ENCODE data around the gene OLA1. TPM values are rescaled to one million over a fixed set of nuclear protein-coding genes. Genes with fewer than 3 reads are reported as not detected.
"Not testable (repeated sequence)": the region's sequence is repeated elsewhere in the genome, so short reads cannot be mapped to it uniquely, and the experiment has no call there.

The OLA1 gene
- total RNA-seq, 1 experiment from 2014 or later: 109 TPM

- ChIA-PET POLR2A (no interaction called here), CTCF (no interaction called here)
- no peak overlapping the region for H3K27ac Mint-ChIP-seq
- peaks cover 8% of the 10 kb centered on the region; the same call in 1 of the 2 replicates for H3K4me1 Mint-ChIP-seq
- ATAC-seq (no peak), DNase-seq (ENCODE audit: low spot score) (no peak)
- TF ChIP-seq PRDM15 (CRISPR knock-in tag; IDR thresholded peaks at IDR 0.05): no peak
- TF ChIP-seq MYBL2 (CRISPR knock-in tag; IDR thresholded peaks at IDR 0.05): no peak
- TF ChIP-seq AFF4 (CRISPR knock-in tag; IDR thresholded peaks at IDR 0.05; ENCODE audit: borderline replicate concordance): no peak
- H3K36me3 Mint-ChIP-seq: no peaks in the 10 kb centered on the region
- H3K27me3 Mint-ChIP-seq (ENCODE audit: low read depth): no peaks in the 10 kb centered on the region
- peaks cover 3% of the 10 kb centered on the region; the same call in 1 of the 2 replicates for H3K9me3 Mint-ChIP-seq
- H3K4me3 Mint-ChIP-seq: no peak overlapping the region
Measured at GRCh38 chr2:174281736-174282135, 33.4 kb upstream of the OLA1 start.

- Mint-ChIP-seq H3K36me3 (no peaks in the 10 kb centered on the region), H3K27me3 (ENCODE audit: low read depth) (no peaks in the 10 kb centered on the region), H3K4me3 (no peak overlapping the region), H3K4me1 (peaks cover 3% of the 10 kb centered on the region; the same call in 1 of the 2 replicates), H3K9me3 (peaks cover 3% of the 10 kb centered on the region; the same call in 1 of the 2 replicates), H3K27ac (no peak overlapping the region)
- TF ChIP-seq, protein P1, sequence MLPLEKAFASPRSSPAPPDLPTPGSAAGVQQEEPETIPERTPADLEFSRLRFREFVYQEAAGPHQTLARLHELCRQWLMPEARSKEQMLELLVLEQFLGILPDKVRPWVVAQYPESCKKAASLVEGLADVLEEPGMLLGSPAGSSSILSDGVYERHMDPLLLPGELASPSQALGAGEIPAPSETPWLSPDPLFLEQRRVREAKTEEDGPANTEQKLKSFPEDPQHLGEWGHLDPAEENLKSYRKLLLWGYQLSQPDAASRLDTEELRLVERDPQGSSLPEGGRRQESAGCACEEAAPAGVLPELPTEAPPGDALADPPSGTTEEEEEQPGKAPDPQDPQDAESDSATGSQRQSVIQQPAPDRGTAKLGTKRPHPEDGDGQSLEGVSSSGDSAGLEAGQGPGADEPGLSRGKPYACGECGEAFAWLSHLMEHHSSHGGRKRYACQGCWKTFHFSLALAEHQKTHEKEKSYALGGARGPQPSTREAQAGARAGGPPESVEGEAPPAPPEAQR (CRISPR knock-in tag; IDR thresholded peaks at IDR 0.05): no peak
- no peak for TF ChIP-seq CDX4 (CRISPR knock-in tag; IDR thresholded peaks at IDR 0.05; ENCODE audit: borderline replicate concordance)
- no peak for TF ChIP-seq ZNF263 (CRISPR knock-in tag; IDR thresholded peaks at IDR 0.05; ENCODE audit: low read depth)
- no peak for TF ChIP-seq CREB1 (CRISPR knock-in tag; IDR thresholded peaks at IDR 0.05)
- TF ChIP-seq, protein P2, sequence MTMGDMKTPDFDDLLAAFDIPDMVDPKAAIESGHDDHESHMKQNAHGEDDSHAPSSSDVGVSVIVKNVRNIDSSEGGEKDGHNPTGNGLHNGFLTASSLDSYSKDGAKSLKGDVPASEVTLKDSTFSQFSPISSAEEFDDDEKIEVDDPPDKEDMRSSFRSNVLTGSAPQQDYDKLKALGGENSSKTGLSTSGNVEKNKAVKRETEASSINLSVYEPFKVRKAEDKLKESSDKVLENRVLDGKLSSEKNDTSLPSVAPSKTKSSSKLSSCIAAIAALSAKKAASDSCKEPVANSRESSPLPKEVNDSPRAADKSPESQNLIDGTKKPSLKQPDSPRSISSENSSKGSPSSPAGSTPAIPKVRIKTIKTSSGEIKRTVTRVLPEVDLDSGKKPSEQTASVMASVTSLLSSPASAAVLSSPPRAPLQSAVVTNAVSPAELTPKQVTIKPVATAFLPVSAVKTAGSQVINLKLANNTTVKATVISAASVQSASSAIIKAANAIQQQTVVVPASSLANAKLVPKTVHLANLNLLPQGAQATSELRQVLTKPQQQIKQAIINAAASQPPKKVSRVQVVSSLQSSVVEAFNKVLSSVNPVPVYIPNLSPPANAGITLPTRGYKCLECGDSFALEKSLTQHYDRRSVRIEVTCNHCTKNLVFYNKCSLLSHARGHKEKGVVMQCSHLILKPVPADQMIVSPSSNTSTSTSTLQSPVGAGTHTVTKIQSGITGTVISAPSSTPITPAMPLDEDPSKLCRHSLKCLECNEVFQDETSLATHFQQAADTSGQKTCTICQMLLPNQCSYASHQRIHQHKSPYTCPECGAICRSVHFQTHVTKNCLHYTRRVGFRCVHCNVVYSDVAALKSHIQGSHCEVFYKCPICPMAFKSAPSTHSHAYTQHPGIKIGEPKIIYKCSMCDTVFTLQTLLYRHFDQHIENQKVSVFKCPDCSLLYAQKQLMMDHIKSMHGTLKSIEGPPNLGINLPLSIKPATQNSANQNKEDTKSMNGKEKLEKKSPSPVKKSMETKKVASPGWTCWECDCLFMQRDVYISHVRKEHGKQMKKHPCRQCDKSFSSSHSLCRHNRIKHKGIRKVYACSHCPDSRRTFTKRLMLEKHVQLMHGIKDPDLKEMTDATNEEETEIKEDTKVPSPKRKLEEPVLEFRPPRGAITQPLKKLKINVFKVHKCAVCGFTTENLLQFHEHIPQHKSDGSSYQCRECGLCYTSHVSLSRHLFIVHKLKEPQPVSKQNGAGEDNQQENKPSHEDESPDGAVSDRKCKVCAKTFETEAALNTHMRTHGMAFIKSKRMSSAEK (CRISPR knock-in tag; IDR thresholded peaks at IDR 0.05; ENCODE audit: borderline replicate concordance): no peak
- TF ChIP-seq PRRX2 (CRISPR knock-in tag; IDR thresholded peaks at IDR 0.05): no peak
- DNase-seq (ENCODE audit: low spot score) (no peak), ATAC-seq (no peak)
- ChIA-PET POLR2A (interaction anchor here (0.7 kb wide), 1 partner anchor 1595 kb away, joined by 4 read pairs; no protein-coding TSS in a partner anchor), CTCF (interaction anchor here (0.6 to 1.2 kb wide), 3 partner anchors 54 to 178 kb away, joined by 3 read pairs; partner anchors contain the start of gene SP9)
Measured at GRCh38 chr2:174280596-174280995, 32.3 kb upstream of the OLA1 start.

- H3K27ac Mint-ChIP-seq; H3K4me3 Mint-ChIP-seq; H3K9me3 Mint-ChIP-seq; ATAC-seq; H3K27me3 Mint-ChIP-seq (ENCODE audit: low read depth); DNase-seq (ENCODE audit: low spot score); CTCF ChIA-PET; H3K36me3 Mint-ChIP-seq; POLR2A ChIA-PET: not testable (repeated sequence)
- peaks cover 33% of the 10 kb centered on the region for H3K4me1 Mint-ChIP-seq
Measured at GRCh38 chr2:174270263-174270662, 21.9 kb upstream of the OLA1 start.

Data from WTC11 (cell line).